ENCODE data around the gene FAM234A. TPM values are rescaled to one million over a fixed set of nuclear protein-coding genes. Genes with fewer than 3 reads are reported as not detected.

The FAM234A gene
- total and polyA plus RNA-seq, 3 experiments from 2014 or later, result 23.1 to 27.9 (median 26.1) TPM

DNA sequence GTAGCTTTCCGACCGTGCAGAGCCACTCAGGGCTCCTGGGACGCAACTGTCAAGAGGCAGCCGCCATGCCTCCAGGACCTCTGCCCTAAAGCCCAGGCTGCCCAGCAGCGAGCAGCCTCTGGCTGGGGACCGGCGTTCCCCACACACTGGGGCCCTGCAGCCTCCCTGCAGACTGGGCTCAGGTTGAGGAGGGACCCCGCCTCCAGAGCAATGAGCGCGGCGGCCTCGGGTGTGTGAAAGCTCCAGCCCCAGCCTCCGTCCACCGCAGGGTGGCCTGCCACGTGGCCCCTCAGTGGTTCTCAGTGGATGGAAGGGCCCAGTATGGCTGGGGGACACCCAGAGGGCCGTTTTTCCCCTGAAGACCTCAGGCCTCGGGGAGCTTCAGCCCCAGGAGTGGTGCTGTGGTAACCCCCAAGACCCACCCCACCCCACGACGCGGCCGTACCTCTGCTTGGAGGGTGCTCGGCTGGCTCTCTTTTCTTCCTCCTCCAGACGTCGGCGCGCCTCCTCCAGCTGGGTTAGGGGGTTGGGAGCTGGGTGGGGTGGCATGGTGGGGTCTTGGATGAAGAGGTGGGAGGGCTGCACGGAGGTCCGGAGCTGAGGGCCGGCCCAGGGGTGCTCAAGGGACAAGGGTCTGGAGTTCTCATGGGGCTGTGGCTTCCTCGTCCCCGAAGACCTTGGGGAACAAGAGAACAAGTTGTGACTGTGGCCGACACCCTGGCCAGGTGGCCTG is 58.6 kb downstream of the FAM234A start:
- ChIA-PET POLR2A (no interaction called here), CTCF (no interaction called here)
- Mint-ChIP-seq H3K27ac (no peak overlapping the region), H3K36me3 (peaks cover 0 to 68% (median 0%) of the 10 kb centered on the region in 3 donors), H3K27me3 (no peaks in the 10 kb centered on the region), H3K9me3 (no peaks in the 10 kb centered on the region), H3K4me3 (no peak overlapping the region), H3K4me1 (no peaks in the 10 kb centered on the region)
- no peak for DNase-seq
- H3K27me3 ChIP-seq (ENCODE audit: insufficient read depth, low read length, poor library complexity, severe bottlenecking), result no peaks in the 10 kb centered on the region
- no peaks in the 10 kb centered on the region for H3K4me1 ChIP-seq (ENCODE audit: insufficient read depth, low read length)
- H3K27ac ChIP-seq (ENCODE audit: low read depth, low read length), result no peak overlapping the region
- no peaks in the 10 kb centered on the region for H3K9me3 ChIP-seq (ENCODE audit: low read length)
- no peak overlapping the region for H3K4me3 ChIP-seq (ENCODE audit: low read length)
- H3K36me3 ChIP-seq (ENCODE audit: insufficient read depth, low read length), result peaks cover 23% of the 10 kb centered on the region

DNA sequence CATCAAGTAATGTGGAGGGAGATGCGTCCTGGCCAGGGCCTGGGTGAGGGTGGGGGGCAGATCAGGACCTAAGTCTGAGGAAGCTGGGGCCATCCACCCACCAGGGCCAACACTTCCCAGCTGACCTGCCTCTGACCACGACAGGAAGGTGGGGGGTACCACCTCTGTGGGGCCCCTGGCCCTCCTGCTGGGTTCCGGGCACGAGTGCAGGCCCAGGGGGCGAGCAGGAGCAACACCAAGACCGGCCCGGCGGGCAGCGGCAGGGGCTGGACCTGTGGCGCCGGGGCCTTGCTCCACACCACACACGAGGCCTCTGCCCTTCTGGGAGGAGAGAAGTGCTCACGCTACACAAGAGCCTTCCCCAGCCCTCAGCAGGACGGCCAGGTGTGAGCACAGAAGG is 61.7 kb downstream of the FAM234A start:
- H3K4me1 Mint-ChIP-seq, result no peaks in the 10 kb centered on the region
- Histone ChIP-seq H3K36me3 (ENCODE audit: insufficient read depth, low read length) (peaks cover 13% of the 10 kb centered on the region), H3K9me3 (ENCODE audit: low read length) (no peaks in the 10 kb centered on the region), H3K4me3 (ENCODE audit: low read length) (no peak overlapping the region), H3K27me3 (ENCODE audit: insufficient read depth, low read length, poor library complexity, severe bottlenecking) (no peaks in the 10 kb centered on the region), H3K27ac (ENCODE audit: low read depth, low read length) (no peak overlapping the region), H3K4me1 (ENCODE audit: insufficient read depth, low read length) (no peaks in the 10 kb centered on the region)
- H3K27ac Mint-ChIP-seq, result no peak overlapping the region
- no peak overlapping the region for H3K4me3 Mint-ChIP-seq
- no peaks in the 10 kb centered on the region for H3K9me3 Mint-ChIP-seq
- no peak for DNase-seq
- CTCF ChIA-PET, result no interaction called here
- peaks cover 0 to 50% (median 0%) of the 10 kb centered on the region in 3 donors for H3K36me3 Mint-ChIP-seq
- no peaks in the 10 kb centered on the region for H3K27me3 Mint-ChIP-seq
- POLR2A ChIA-PET, result no interaction called here

DNA sequence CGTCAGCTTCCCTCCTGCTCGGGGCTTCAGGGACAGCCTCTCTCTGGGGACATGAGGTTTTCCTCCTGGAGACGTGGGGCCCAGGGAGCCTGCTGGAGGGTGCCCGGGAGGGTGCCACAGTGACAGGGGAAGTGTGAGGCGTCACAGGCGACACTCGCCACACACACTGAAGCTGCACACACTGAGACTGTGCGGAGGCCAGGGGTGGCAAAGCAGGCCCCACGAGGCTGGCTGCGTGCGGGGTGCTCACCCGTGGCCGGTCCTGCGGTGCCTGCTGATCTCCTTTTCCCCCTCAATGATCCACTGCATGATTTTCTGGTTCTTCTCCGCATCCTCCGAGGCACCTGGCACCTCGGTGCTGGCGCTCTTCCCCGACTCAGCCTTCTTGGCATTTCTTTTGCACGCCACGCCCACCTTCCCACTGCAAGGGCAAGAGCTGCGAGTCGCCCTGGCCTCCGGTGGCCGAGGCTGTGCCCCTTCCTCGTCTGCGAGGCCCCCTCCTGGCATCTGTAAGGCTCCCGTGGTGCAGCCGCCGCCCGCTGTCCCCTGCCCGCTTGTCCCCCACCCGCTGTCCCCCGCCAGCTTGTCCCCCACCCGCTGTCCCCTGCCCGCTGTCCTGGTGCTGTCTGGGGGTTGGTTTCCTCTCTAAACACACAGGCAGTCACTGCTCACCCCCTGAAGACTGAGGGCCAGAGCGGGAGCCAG is 62.3 kb downstream of the FAM234A start:
- Mint-ChIP-seq H3K36me3 (peaks cover 0 to 50% (median 0%) of the 10 kb centered on the region in 3 donors), H3K4me1 (no peaks in the 10 kb centered on the region), H3K27me3 (no peaks in the 10 kb centered on the region), H3K4me3 (no peak overlapping the region), H3K9me3 (no peaks in the 10 kb centered on the region), H3K27ac (no peak overlapping the region)
- no peak for DNase-seq
- H3K27me3 ChIP-seq (ENCODE audit: insufficient read depth, low read length, poor library complexity, severe bottlenecking), result no peaks in the 10 kb centered on the region
- no peaks in the 10 kb centered on the region for H3K9me3 ChIP-seq (ENCODE audit: low read length)
- H3K4me1 ChIP-seq (ENCODE audit: insufficient read depth, low read length), result no peaks in the 10 kb centered on the region
- ChIA-PET POLR2A (no interaction called here), CTCF (no interaction called here)
- peaks cover 12% of the 10 kb centered on the region for H3K36me3 ChIP-seq (ENCODE audit: insufficient read depth, low read length)
- H3K4me3 ChIP-seq (ENCODE audit: low read length), result no peak overlapping the region
- no peak overlapping the region for H3K27ac ChIP-seq (ENCODE audit: low read depth, low read length)

DNA sequence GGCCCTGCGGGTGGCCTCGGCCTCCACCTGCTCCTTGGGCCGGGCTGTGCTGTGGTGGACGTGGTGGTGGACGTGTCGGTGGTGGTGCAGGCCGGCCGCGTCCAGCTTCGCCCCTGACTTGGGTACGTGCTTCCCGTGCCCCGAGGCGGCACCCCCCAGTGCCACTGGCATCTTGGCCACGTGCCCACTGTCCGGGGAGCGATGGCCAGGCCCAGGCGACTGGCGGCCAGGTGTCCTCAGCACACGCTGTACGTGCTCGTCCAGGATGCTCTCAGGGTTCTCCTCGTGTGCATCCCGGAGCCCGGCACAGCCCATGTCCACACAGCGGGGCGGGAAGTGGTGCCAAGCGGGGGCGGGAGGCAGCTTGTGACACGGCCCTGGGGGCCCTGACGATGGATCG is 63.2 kb downstream of the FAM234A start:
- H3K4me1 ChIP-seq (ENCODE audit: insufficient read depth, low read length), result no peaks in the 10 kb centered on the region

GRCh38 chr16:301235-301634 is 66.6 kb downstream of the FAM234A start:
- ChIA-PET POLR2A (interaction anchor here (0.6 kb wide), 1 partner anchor 1491 kb away, joined by 4 read pairs; no protein-coding TSS in a partner anchor), CTCF (no interaction called here)
- Histone ChIP-seq H3K4me3 (ENCODE audit: low read length) (no peak overlapping the region), H3K27me3 (ENCODE audit: insufficient read depth, low read length, poor library complexity, severe bottlenecking) (no peaks in the 10 kb centered on the region), H3K9me3 (ENCODE audit: low read length) (no peaks in the 10 kb centered on the region), H3K27ac (ENCODE audit: low read depth, low read length) (no peak overlapping the region), H3K4me1 (ENCODE audit: insufficient read depth, low read length) (no peaks in the 10 kb centered on the region), H3K36me3 (ENCODE audit: insufficient read depth, low read length) (peaks cover 11% of the 10 kb centered on the region)
- Mint-ChIP-seq H3K4me3 (no peak overlapping the region), H3K4me1 (peaks cover 0 to 6% (median 4%) of the 10 kb centered on the region in 3 donors), H3K9me3 (no peaks in the 10 kb centered on the region), H3K27me3 (no peaks in the 10 kb centered on the region), H3K36me3 (peaks cover 0 to 60% (median 7%) of the 10 kb centered on the region in 3 donors), H3K27ac (no peak overlapping the region)
- no peak for DNase-seq

More for the DNA sequence above, 63.2 kb downstream of the FAM234A start:
- Mint-ChIP-seq H3K4me1 (no peaks in the 10 kb centered on the region), H3K27me3 (no peaks in the 10 kb centered on the region), H3K9me3 (no peaks in the 10 kb centered on the region), H3K36me3 (peaks cover 0 to 51% (median 0%) of the 10 kb centered on the region in 3 donors), H3K27ac (no peak overlapping the region), H3K4me3 (peak overlapping the region in 1 of 7 donors; percentile 69)
- Histone ChIP-seq H3K4me3 (ENCODE audit: low read length) (no peak overlapping the region), H3K36me3 (ENCODE audit: insufficient read depth, low read length) (peaks cover 11% of the 10 kb centered on the region), H3K27me3 (ENCODE audit: insufficient read depth, low read length, poor library complexity, severe bottlenecking) (no peaks in the 10 kb centered on the region), H3K27ac (ENCODE audit: low read depth, low read length) (no peak overlapping the region), H3K9me3 (ENCODE audit: low read length) (no peaks in the 10 kb centered on the region)
- no peak for DNase-seq
- ChIA-PET POLR2A (no interaction called here), CTCF (no interaction called here)

DNA sequence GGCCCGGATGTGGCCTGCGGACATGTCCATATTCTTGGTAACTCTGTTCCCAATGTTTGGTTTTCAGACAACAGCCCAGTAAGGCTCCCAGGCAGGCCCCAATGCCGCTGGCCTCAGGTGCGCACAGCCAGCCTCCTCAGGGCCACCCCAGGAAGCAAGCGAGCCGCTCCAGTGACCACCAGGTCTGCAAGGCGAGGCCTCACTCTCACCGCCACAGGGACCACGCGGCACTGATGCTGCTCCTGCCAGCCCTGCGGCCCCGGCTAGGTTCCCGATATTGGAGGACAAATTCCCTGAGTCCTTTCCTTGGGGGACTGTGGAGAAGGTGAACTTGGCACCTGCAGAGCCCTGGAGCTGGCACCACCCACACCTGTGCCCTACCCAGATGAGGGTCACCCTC is 67.3 kb downstream of the FAM234A start:
- peaks cover 0 to 63% (median 7%) of the 10 kb centered on the region in 3 donors for H3K36me3 Mint-ChIP-seq
- no peak overlapping the region for H3K4me3 Mint-ChIP-seq
- H3K36me3 ChIP-seq (ENCODE audit: insufficient read depth, low read length), result peaks cover 11% of the 10 kb centered on the region

GRCh38 chr16:303760-304505 is 69.3 kb downstream of the FAM234A start:
- ChIA-PET POLR2A (no interaction called here), CTCF (no interaction called here)
- Histone ChIP-seq H3K36me3 (ENCODE audit: insufficient read depth, low read length) (peaks cover 11% of the 10 kb centered on the region), H3K4me3 (ENCODE audit: low read length) (no peak overlapping the region), H3K27me3 (ENCODE audit: insufficient read depth, low read length, poor library complexity, severe bottlenecking) (no peaks in the 10 kb centered on the region), H3K4me1 (ENCODE audit: insufficient read depth, low read length) (no peaks in the 10 kb centered on the region), H3K27ac (ENCODE audit: low read depth, low read length) (no peak overlapping the region), H3K9me3 (ENCODE audit: low read length) (no peaks in the 10 kb centered on the region)
- H3K4me3 Mint-ChIP-seq, result no peak overlapping the region
- H3K27ac Mint-ChIP-seq, result peak overlapping the region in 1 of 8 donors; percentile 57
- peaks cover 0 to 23% (median 18%) of the 10 kb centered on the region in 3 donors for H3K4me1 Mint-ChIP-seq
- no peaks in the 10 kb centered on the region for H3K9me3 Mint-ChIP-seq
- H3K36me3 Mint-ChIP-seq, result peaks cover 0 to 69% (median 7%) of the 10 kb centered on the region in 3 donors
- H3K27me3 Mint-ChIP-seq, result no peaks in the 10 kb centered on the region
- peak in 1 of 5 donors; percentile 37 for DNase-seq

More for the DNA sequence above, 67.3 kb downstream of the FAM234A start:
- H3K27ac ChIP-seq (ENCODE audit: low read depth, low read length), result no peak overlapping the region
- ChIA-PET POLR2A (no interaction called here), CTCF (interaction anchor here (0.8 kb wide), 1 partner anchor 12 kb away, joined by 3 read pairs; no protein-coding TSS in a partner anchor)
- DNase-seq, result no peak
- H3K27me3 Mint-ChIP-seq, result no peaks in the 10 kb centered on the region
- no peaks in the 10 kb centered on the region for H3K27me3 ChIP-seq (ENCODE audit: insufficient read depth, low read length, poor library complexity, severe bottlenecking)
- no peaks in the 10 kb centered on the region for H3K9me3 ChIP-seq (ENCODE audit: low read length)
- H3K27ac Mint-ChIP-seq, result peak overlapping the region in 1 of 8 donors; percentile 9
- no peak overlapping the region for H3K4me3 ChIP-seq (ENCODE audit: low read length)
- no peaks in the 10 kb centered on the region for H3K9me3 Mint-ChIP-seq
- peaks cover 0 to 6% (median 4%) of the 10 kb centered on the region in 3 donors for H3K4me1 Mint-ChIP-seq
- no peaks in the 10 kb centered on the region for H3K4me1 ChIP-seq (ENCODE audit: insufficient read depth, low read length)
